ENCODE results near the gene DNAJB1.

Gene DNAJB1

GRCh38 chr19:14528419-14529253 is 10.4 kb upstream of the DNAJB1 start:
- DNase-seq (ENCODE audit: low read depth): no peak
- TF ChIP-seq, protein P1, sequence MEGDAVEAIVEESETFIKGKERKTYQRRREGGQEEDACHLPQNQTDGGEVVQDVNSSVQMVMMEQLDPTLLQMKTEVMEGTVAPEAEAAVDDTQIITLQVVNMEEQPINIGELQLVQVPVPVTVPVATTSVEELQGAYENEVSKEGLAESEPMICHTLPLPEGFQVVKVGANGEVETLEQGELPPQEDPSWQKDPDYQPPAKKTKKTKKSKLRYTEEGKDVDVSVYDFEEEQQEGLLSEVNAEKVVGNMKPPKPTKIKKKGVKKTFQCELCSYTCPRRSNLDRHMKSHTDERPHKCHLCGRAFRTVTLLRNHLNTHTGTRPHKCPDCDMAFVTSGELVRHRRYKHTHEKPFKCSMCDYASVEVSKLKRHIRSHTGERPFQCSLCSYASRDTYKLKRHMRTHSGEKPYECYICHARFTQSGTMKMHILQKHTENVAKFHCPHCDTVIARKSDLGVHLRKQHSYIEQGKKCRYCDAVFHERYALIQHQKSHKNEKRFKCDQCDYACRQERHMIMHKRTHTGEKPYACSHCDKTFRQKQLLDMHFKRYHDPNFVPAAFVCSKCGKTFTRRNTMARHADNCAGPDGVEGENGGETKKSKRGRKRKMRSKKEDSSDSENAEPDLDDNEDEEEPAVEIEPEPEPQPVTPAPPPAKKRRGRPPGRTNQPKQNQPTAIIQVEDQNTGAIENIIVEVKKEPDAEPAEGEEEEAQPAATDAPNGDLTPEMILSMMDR (IDR thresholded peaks at IDR 0.05; ENCODE audit: control insufficient read depth, extremely low read depth, insufficient read depth): no peak
- H3K4me3 ChIP-seq (ENCODE audit: low read depth, low read length): peak overlapping the region; percentile 96

- TF ChIP-seq, protein P1 (IDR thresholded peaks at IDR 0.05; ENCODE audit: control insufficient read depth, extremely low read depth, insufficient read depth): no peak
- DNase-seq (ENCODE audit: low read depth): no peak
- no peak overlapping the region for H3K4me3 ChIP-seq (ENCODE audit: low read depth, low read length)
Observed at GRCh38 chr19:14526423-14526822, 8.2 kb upstream of the DNAJB1 start.

DNA sequence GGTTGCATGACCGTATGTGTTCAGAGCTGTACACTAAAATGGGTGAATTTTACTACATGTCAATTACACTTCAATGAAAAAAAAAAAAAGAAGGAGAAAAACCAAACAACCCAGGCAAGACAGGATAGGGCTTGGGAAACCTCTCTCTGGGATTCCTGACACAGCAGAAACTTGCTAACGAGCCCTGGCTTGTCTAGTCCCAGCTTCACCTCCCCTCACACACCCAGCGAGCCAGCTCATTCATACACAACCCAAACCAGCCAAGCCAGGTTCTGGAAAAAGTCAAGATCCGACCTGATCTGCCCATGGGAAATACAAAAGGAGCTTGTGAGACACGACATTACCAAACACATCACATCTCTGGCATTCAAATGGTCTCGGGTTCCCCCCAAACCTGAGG is 7.5 kb upstream of the DNAJB1 start:
- no peak for DNase-seq (ENCODE audit: low read depth)
- H3K4me3 ChIP-seq (ENCODE audit: low read depth, low read length): no peak overlapping the region
- TF ChIP-seq, protein P1 (IDR thresholded peaks at IDR 0.05; ENCODE audit: control insufficient read depth, extremely low read depth, insufficient read depth): no peak

DNA sequence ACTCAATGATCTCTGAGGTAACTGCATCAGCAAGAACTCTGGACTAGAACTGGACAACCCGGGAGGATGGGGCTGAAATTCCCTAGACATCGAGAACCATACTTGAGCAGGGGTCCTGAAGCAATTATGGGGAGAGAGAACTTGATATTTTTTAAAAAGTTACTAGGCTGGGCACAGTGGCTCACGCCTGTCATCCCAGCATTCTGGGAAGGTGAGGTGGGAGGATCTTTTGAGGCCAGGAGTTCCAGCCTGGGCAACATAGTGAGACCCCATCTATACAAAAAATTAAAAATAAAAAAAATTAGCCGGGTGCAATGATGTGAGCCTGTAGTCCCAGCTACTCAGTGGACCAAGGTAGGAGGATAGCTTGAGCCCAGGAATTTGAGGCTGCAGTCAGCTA is 2.3 kb upstream of the DNAJB1 start:
- TF ChIP-seq, protein P1 (IDR thresholded peaks at IDR 0.05; ENCODE audit: control insufficient read depth, extremely low read depth, insufficient read depth): no peak
- H3K4me3 ChIP-seq (ENCODE audit: low read depth, low read length): no peak overlapping the region
- no peak for DNase-seq (ENCODE audit: low read depth)

DNA sequence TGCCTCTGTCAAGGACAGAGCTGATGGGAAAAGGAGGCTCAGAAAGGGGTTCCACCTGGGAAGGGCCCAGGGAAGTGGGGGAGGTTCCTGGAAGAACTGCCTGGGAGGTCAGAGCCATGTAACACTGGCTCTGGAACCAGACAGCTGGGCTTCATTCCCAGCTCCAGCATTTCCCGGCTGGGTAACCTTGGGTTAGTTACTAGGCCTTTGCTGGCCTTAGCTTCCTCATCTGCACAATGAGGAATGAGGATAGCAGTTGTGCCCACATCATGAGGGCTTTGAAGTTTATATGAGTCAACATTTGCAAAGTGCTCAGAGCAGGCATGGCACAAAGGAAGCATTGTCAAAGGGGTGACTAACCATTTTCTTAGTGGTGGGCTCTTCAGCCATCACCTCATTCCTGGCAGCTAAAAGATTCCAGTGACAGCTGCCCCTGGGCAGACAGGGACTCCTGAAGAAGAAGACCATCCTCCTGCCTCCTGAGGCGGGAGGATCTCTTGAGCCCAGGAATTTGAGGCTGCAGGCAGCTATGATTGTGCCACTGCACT is 1.7 kb upstream of the DNAJB1 start:
- DNase-seq (ENCODE audit: low read depth): no peak
- H3K4me3 ChIP-seq (ENCODE audit: low read depth, low read length): no peak overlapping the region
- TF ChIP-seq, protein P1 (IDR thresholded peaks at IDR 0.05; ENCODE audit: control insufficient read depth, extremely low read depth, insufficient read depth): no peak

DNA sequence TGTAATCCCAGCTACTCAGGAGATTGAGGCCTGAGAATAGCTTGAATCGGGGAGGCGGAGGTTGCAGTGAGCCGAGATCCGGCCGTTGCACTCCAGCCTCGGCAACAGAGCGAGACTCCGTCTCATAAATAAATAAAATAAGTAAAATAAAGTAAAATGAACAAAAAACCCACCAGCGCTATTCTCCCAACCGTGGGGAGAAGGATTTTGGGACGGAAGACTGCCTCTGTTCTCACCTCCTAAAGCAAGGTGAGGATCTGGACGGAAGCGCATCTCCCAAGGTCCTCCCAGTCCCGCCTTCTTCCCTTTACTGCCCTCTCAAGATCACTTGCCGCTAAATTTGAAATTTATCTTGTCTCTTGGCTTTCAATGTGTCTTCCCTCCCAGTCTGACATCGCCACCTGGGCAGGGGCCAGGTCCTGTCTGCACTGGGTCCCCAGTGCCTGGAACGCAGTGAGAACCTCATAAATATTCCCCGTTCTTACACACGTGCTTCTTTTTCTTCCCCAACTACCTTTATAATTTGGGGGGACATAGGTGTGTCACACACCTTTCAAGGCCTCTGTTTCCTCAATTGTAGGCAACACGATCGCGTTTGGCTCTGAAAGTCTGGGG is 1.2 kb upstream of the DNAJB1 start:
- TF ChIP-seq, protein P1 (IDR thresholded peaks at IDR 0.05; ENCODE audit: control insufficient read depth, extremely low read depth, insufficient read depth): no peak
- no peak overlapping the region for H3K4me3 ChIP-seq (ENCODE audit: low read depth, low read length)
- DNase-seq (ENCODE audit: low read depth): no peak
